ENCODE results near the gene NRTN. TPM values are rescaled to one million over a fixed set of nuclear protein-coding genes. Genes with fewer than 3 reads are reported as not detected.

Gene NRTN
- total and polyA plus RNA-seq, 4 donors: 0.23 to 3.3 (median 1.4) TPM

GRCh38 chr19:5857203-5858081 is 52.6 kb downstream of the NRTN start:
- no peak overlapping the region for H3K9ac ChIP-seq (ENCODE audit: insufficient read depth in 1 of 2, low read length in 2 of 2)
- DNase-seq (peak in 1 of 3 donors; percentile 42), ATAC-seq (ENCODE audit: insufficient read depth, low FRiP score) (no peak)
- H3K27ac ChIP-seq (ENCODE audit: low read depth in 1 of 2, low read length in 1 of 2): no peak overlapping the region
- no peak overlapping the region for H3K4me3 ChIP-seq
- H3K4me1 ChIP-seq (ENCODE audit: control insufficient read depth in 5 of 5, insufficient read depth in 5 of 5, low read length in 5 of 5): no peaks in the 10 kb centered on the region
- 79 to 84% methylated on average over 18 of the region's 18 CpGs for WGBS, 2 donors
- H3K27me3 ChIP-seq (ENCODE audit: control insufficient read depth in 3 of 3, insufficient read depth in 3 of 3, low read length in 2 of 3): no peaks in the 10 kb centered on the region
- TF ChIP-seq, protein P1, sequence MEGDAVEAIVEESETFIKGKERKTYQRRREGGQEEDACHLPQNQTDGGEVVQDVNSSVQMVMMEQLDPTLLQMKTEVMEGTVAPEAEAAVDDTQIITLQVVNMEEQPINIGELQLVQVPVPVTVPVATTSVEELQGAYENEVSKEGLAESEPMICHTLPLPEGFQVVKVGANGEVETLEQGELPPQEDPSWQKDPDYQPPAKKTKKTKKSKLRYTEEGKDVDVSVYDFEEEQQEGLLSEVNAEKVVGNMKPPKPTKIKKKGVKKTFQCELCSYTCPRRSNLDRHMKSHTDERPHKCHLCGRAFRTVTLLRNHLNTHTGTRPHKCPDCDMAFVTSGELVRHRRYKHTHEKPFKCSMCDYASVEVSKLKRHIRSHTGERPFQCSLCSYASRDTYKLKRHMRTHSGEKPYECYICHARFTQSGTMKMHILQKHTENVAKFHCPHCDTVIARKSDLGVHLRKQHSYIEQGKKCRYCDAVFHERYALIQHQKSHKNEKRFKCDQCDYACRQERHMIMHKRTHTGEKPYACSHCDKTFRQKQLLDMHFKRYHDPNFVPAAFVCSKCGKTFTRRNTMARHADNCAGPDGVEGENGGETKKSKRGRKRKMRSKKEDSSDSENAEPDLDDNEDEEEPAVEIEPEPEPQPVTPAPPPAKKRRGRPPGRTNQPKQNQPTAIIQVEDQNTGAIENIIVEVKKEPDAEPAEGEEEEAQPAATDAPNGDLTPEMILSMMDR (IDR thresholded peaks at IDR 0.05; ENCODE audit: control extremely low read depth, extremely low read depth): no peak
- peaks cover 0 to 2% (median 0%) of the 10 kb centered on the region in 4 donors for H3K9me3 ChIP-seq (ENCODE audit: control insufficient read depth in 4 of 4, insufficient read depth in 3 of 4, low read length in 3 of 4)
- H3K36me3 ChIP-seq (ENCODE audit: control insufficient read depth in 4 of 4, insufficient read depth in 4 of 4, low read length in 4 of 4): no peaks in the 10 kb centered on the region

- ATAC-seq (ENCODE audit: insufficient read depth, low FRiP score) (no peak), DNase-seq (no peak)
- Histone ChIP-seq H3K27ac (ENCODE audit: low read depth in 1 of 2, low read length in 1 of 2) (no peak overlapping the region), H3K4me1 (ENCODE audit: control insufficient read depth in 5 of 5, insufficient read depth in 5 of 5, low read length in 5 of 5) (no peaks in the 10 kb centered on the region), H3K36me3 (ENCODE audit: control insufficient read depth in 4 of 4, insufficient read depth in 4 of 4, low read length in 4 of 4) (no peaks in the 10 kb centered on the region), H3K27me3 (ENCODE audit: control insufficient read depth in 3 of 3, insufficient read depth in 3 of 3, low read length in 2 of 3) (no peaks in the 10 kb centered on the region), H3K9me3 (ENCODE audit: control insufficient read depth in 4 of 4, insufficient read depth in 3 of 4, low read length in 3 of 4) (no peaks in the 10 kb centered on the region), H3K4me3 (no peak overlapping the region), H3K9ac (ENCODE audit: insufficient read depth in 1 of 2, low read length in 2 of 2) (no peak overlapping the region)
- TF ChIP-seq, protein P1 (IDR thresholded peaks at IDR 0.05; ENCODE audit: control extremely low read depth, extremely low read depth): no peak
- 70 to 72% methylated on average over 11 of the region's 11 CpGs for WGBS, 2 donors
Observed at GRCh38 chr19:5863030-5863665, 58.3 kb downstream of the NRTN start.

GRCh38 chr19:5864013-5864720 is 59.3 kb downstream of the NRTN start:
- Histone ChIP-seq H3K27me3 (ENCODE audit: control insufficient read depth in 3 of 3, insufficient read depth in 3 of 3, low read length in 2 of 3) (no peaks in the 10 kb centered on the region), H3K4me3 (no peak overlapping the region), H3K9ac (ENCODE audit: insufficient read depth in 1 of 2, low read length in 2 of 2) (no peak overlapping the region), H3K36me3 (ENCODE audit: control insufficient read depth in 4 of 4, insufficient read depth in 4 of 4, low read length in 4 of 4) (no peaks in the 10 kb centered on the region), H3K27ac (ENCODE audit: low read depth in 1 of 2, low read length in 1 of 2) (no peak overlapping the region), H3K9me3 (ENCODE audit: control insufficient read depth in 4 of 4, insufficient read depth in 3 of 4, low read length in 3 of 4) (no peaks in the 10 kb centered on the region), H3K4me1 (ENCODE audit: control insufficient read depth in 5 of 5, insufficient read depth in 5 of 5, low read length in 5 of 5) (no peaks in the 10 kb centered on the region)
- 83 to 90% methylated on average over 9 of the region's 9 CpGs for WGBS, 2 donors
- ATAC-seq (ENCODE audit: insufficient read depth, low FRiP score): no peak
- DNase-seq: no peak
- TF ChIP-seq, protein P1 (IDR thresholded peaks at IDR 0.05; ENCODE audit: control extremely low read depth, extremely low read depth): no peak
